Naive thymus-derived CD4-positive, alpha-beta T cell (primary cell): ENCODE measurements around the gene MGRN1. TPM values are rescaled to one million over a fixed set of nuclear protein-coding genes. Genes with fewer than 3 reads are reported as not detected.

Experiments
- ATAC-seq: fragments of 150-1000 bp; cut with Tn5 transposase; 2 replicates; pipeline ENCODE4 v1.10.0; 2021; ENCODE audit warnings: mild to moderate bottlenecking, moderate library complexity
- CTCF ChIA-PET: fragments of 350-600 bp; sonication (Branson Sonifier 250); formaldehyde crosslinking; loops from one replicate; lab custom pipeline; 2021; ENCODE audit warnings: antibody characterized with exemption; lab: Charles Lee
- POLR2A ChIA-PET: fragments of 350-600 bp; sonication (Branson Sonifier 250); formaldehyde crosslinking; loops from one replicate; lab custom pipeline; 2021; ENCODE audit warnings: antibody characterized with exemption, inconsistent platforms; lab: Charles Lee
- DNase-seq, 9 donors: peaks; one replicate each; pipeline versions ENCODE4 v3.0.0 to v3.0.0-alpha.2; 2020 to 2022; ENCODE audit warnings: mixed read lengths in 1 of 9
- H3K27ac ChIP-seq: one replicate; pipeline ENCODE4 v1.7.0; 2013; ENCODE audit warnings: mild to moderate bottlenecking, low read depth, low read length, moderate library complexity
- H3K27me3 ChIP-seq, 2 donors: one replicate each; pipeline ENCODE4 v1.7.0; 2013; ENCODE audit warnings: low read length in 2 of 2, mild to moderate bottlenecking in 2 of 2, moderate library complexity in 2 of 2; ENCODE audit not compliant: control insufficient read depth in 2 of 2, insufficient read depth in 2 of 2
- H3K36me3 ChIP-seq, 3 experiments: 1 replicate in 2 of 3; 2 replicates in 1 of 3; pipeline ENCODE4 v1.7.0; 2013; ENCODE audit warnings: low read length in 3 of 3, mild to moderate bottlenecking in 3 of 3, moderate library complexity in 1 of 3; ENCODE audit not compliant: insufficient read depth in 3 of 3, control insufficient read depth in 2 of 3
- H3K4me1 ChIP-seq, 2 donors: one replicate each; pipeline ENCODE4 v1.7.0; 2013; ENCODE audit warnings: low read length in 2 of 2, mild to moderate bottlenecking in 2 of 2, moderate library complexity in 1 of 2; ENCODE audit not compliant: control insufficient read depth in 2 of 2, insufficient read depth in 2 of 2
- H3K4me3 ChIP-seq: 2 replicates; pipeline ENCODE4 v1.7.0; 2013; ENCODE audit warnings: mild to moderate bottlenecking, low read length
- H3K9me3 ChIP-seq, 3 experiments: 1 replicate in 2 of 3; 2 replicates in 1 of 3; pipeline ENCODE4 v1.7.0; 2013; ENCODE audit warnings: low read length in 3 of 3; ENCODE audit not compliant: control insufficient read depth in 2 of 3
- H3K27ac Mint-ChIP-seq, 9 donors: one replicate each; pipeline ENCODE4 v1.8.0; 2020 to 2022; ENCODE audit warnings: mixed read lengths in 9 of 9, mild to moderate bottlenecking in 8 of 9, moderate library complexity in 5 of 9, inconsistent platforms in 2 of 9
- H3K27me3 Mint-ChIP-seq, 5 donors: one replicate each; pipeline ENCODE4 v1.8.0; 2021 to 2022; ENCODE audit warnings: mixed read lengths in 5 of 5, mild to moderate bottlenecking in 1 of 5
- H3K36me3 Mint-ChIP-seq, 5 donors: one replicate each; pipeline ENCODE4 v1.8.0; 2020 to 2022; ENCODE audit warnings: mixed read lengths in 5 of 5, mild to moderate bottlenecking in 3 of 5, inconsistent platforms in 1 of 5
- H3K4me1 Mint-ChIP-seq, 7 donors: one replicate each; pipeline ENCODE4 v1.8.0; 2020 to 2022; ENCODE audit warnings: mixed read lengths in 7 of 7, mild to moderate bottlenecking in 3 of 7, inconsistent platforms in 1 of 7
- H3K4me3 Mint-ChIP-seq, 10 donors: one replicate each; pipeline ENCODE4 v1.8.0; 2020 to 2022; ENCODE audit warnings: mild to moderate bottlenecking in 10 of 10, mixed read lengths in 10 of 10, moderate library complexity in 6 of 10, inconsistent platforms in 2 of 10
- H3K9me3 Mint-ChIP-seq, 11 donors: one replicate each; pipeline ENCODE4 v1.8.0; 2020 to 2022; ENCODE audit warnings: mixed read lengths in 11 of 11, mild to moderate bottlenecking in 4 of 11, inconsistent platforms in 1 of 11, moderate library complexity in 1 of 11
- intact Hi-C, 2 donors: fragments of 100-400 bp; cut with micrococcal nuclease; formaldehyde crosslinking; loops; one replicate each; pipeline ENCODE4 v1.15.1; 2023
- polyA plus RNA-seq, 2 donors: library from polyadenylated mRNA; unstranded; fragments of 300-500 nt; fragmentation: Illumina TruSeq; gene quantifications; one replicate each; pipeline ENCODE4 v1.2.3, GENCODE V29; 2021
- total RNA-seq, 6 experiments: library from RNA in 5 of 6; stranded (reverse) in 5 of 6; gene quantifications; 1 replicate in 5 of 6; 2 replicates in 1 of 6; pipeline ENCODE4 v1.2.3 and lab custom pipeline; 2021 to 2026

Gene MGRN1
- total and polyA plus RNA-seq, 7 experiments from 2014 or later = 4.9 to 103 (median 71.1) TPM

- no peak for ATAC-seq
- Histone ChIP-seq H3K4me1 (no peaks in the 10 kb centered on the region), H3K4me3 (no peak overlapping the region), H3K27ac (no peak overlapping the region), H3K36me3 (no peaks in the 10 kb centered on the region), H3K9me3 (no peaks in the 10 kb centered on the region), H3K27me3 (no peaks in the 10 kb centered on the region)
- Mint-ChIP-seq H3K36me3 (no peaks in the 10 kb centered on the region), H3K9me3 (peaks cover 0 to 2% (median 0%) of the 10 kb centered on the region in 11 donors), H3K27ac (no peak overlapping the region), H3K4me1 (peaks cover 0 to 5% (median 0%) of the 10 kb centered on the region in 7 donors), H3K27me3 (peaks cover 0 to 7% (median 0%) of the 10 kb centered on the region in 5 donors), H3K4me3 (no peak overlapping the region)
- ChIA-PET POLR2A (no interaction called here), CTCF (interaction anchor here (0.6 to 1.3 kb wide), 2 partner anchors 9 to 10 kb away, joined by 3 to 5 read pairs; no protein-coding TSS in a partner anchor)
- intact Hi-C loops = no loop called here
- DNase-seq = no peak
Observed at GRCh38 chr16:4594433-4595410, 29.9 kb upstream of the MGRN1 start.

GRCh38 chr16:4597174-4597573 is 27.5 kb upstream of the MGRN1 start:
- Mint-ChIP-seq H3K36me3 (no peaks in the 10 kb centered on the region), H3K27me3 (peaks cover 0 to 9% (median 0%) of the 10 kb centered on the region in 5 donors), H3K4me1 (peaks cover 0 to 5% (median 0%) of the 10 kb centered on the region in 7 donors), H3K27ac (no peak overlapping the region), H3K9me3 (peaks cover 0 to 2% (median 0%) of the 10 kb centered on the region in 11 donors), H3K4me3 (no peak overlapping the region)
- intact Hi-C loops = no loop called here
- no peaks in the 10 kb centered on the region for H3K9me3 ChIP-seq
- DNase-seq (no peak), ATAC-seq (no peak)
- no peaks in the 10 kb centered on the region for H3K27me3 ChIP-seq
- H3K27ac ChIP-seq = no peak overlapping the region
- H3K4me3 ChIP-seq = no peak overlapping the region
- no peaks in the 10 kb centered on the region for H3K36me3 ChIP-seq
- ChIA-PET CTCF (no interaction called here), POLR2A (no interaction called here)
- no peaks in the 10 kb centered on the region for H3K4me1 ChIP-seq

GRCh38 chr16:4599037-4599436 is 25.6 kb upstream of the MGRN1 start:
- no peaks in the 10 kb centered on the region for H3K9me3 ChIP-seq
- H3K27ac ChIP-seq = no peak overlapping the region
- ATAC-seq (no peak), DNase-seq (no peak)
- no peaks in the 10 kb centered on the region for H3K4me1 ChIP-seq
- H3K4me1 Mint-ChIP-seq = peaks cover 0 to 5% (median 0%) of the 10 kb centered on the region in 7 donors
- peaks cover 0 to 9% (median 0%) of the 10 kb centered on the region in 5 donors for H3K27me3 Mint-ChIP-seq
- H3K36me3 ChIP-seq = no peaks in the 10 kb centered on the region
- peaks cover 0 to 2% (median 0%) of the 10 kb centered on the region in 11 donors for H3K9me3 Mint-ChIP-seq
- ChIA-PET POLR2A (no interaction called here), CTCF (no interaction called here)
- no peak overlapping the region for H3K4me3 ChIP-seq
- no peaks in the 10 kb centered on the region for H3K36me3 Mint-ChIP-seq
- intact Hi-C loops = no loop called here
- H3K4me3 Mint-ChIP-seq = no peak overlapping the region
- H3K27me3 ChIP-seq = no peaks in the 10 kb centered on the region
- H3K27ac Mint-ChIP-seq = no peak overlapping the region

- H3K27me3 Mint-ChIP-seq = peaks cover 0 to 9% (median 0%) of the 10 kb centered on the region in 5 donors
- POLR2A ChIA-PET = no interaction called here
- peaks cover 0 to 5% (median 0%) of the 10 kb centered on the region in 7 donors for H3K4me1 Mint-ChIP-seq
- ATAC-seq = no peak
- Histone ChIP-seq H3K27ac (no peak overlapping the region), H3K36me3 (no peaks in the 10 kb centered on the region), H3K4me3 (no peak overlapping the region), H3K9me3 (no peaks in the 10 kb centered on the region), H3K27me3 (no peaks in the 10 kb centered on the region), H3K4me1 (no peaks in the 10 kb centered on the region)
- peaks cover 0 to 2% (median 0%) of the 10 kb centered on the region in 11 donors for H3K9me3 Mint-ChIP-seq
- H3K27ac Mint-ChIP-seq = no peak overlapping the region
- intact Hi-C loops = no loop called here
- H3K36me3 Mint-ChIP-seq = no peaks in the 10 kb centered on the region
- CTCF ChIA-PET = no interaction called here
- no peak for DNase-seq
- H3K4me3 Mint-ChIP-seq = no peak overlapping the region
Observed at GRCh38 chr16:4599545-4599944, 25.1 kb upstream of the MGRN1 start.

GRCh38 chr16:4601036-4601863 is 23.4 kb upstream of the MGRN1 start:
- H3K9me3 ChIP-seq = no peaks in the 10 kb centered on the region
- CTCF ChIA-PET = interaction anchor here (0.6 kb wide), 2 partner anchors 92 to 1169 kb away, joined by 3 read pairs; no protein-coding TSS in a partner anchor
- no peaks in the 10 kb centered on the region for H3K36me3 ChIP-seq
- H3K4me3 ChIP-seq = no peak overlapping the region
- H3K27me3 ChIP-seq = no peaks in the 10 kb centered on the region
- Mint-ChIP-seq H3K27ac (no peak overlapping the region), H3K4me1 (peaks cover 0 to 2% (median 0%) of the 10 kb centered on the region in 7 donors), H3K4me3 (no peak overlapping the region), H3K36me3 (no peaks in the 10 kb centered on the region), H3K9me3 (peaks cover 0 to 2% (median 0%) of the 10 kb centered on the region in 11 donors), H3K27me3 (peaks cover 0 to 9% (median 0%) of the 10 kb centered on the region in 5 donors)
- no peak overlapping the region for H3K27ac ChIP-seq
- intact Hi-C loops = no loop called here
- POLR2A ChIA-PET = no interaction called here
- no peaks in the 10 kb centered on the region for H3K4me1 ChIP-seq
- ATAC-seq (no peak), DNase-seq (no peak)

- POLR2A ChIA-PET = no interaction called here
- H3K4me1 ChIP-seq = no peaks in the 10 kb centered on the region
- H3K27ac Mint-ChIP-seq = no peak overlapping the region
- H3K36me3 Mint-ChIP-seq = no peaks in the 10 kb centered on the region
- H3K27me3 ChIP-seq = no peaks in the 10 kb centered on the region
- H3K4me3 ChIP-seq = no peak overlapping the region
- no peak overlapping the region for H3K4me3 Mint-ChIP-seq
- intact Hi-C loops = no loop called here
- no peaks in the 10 kb centered on the region for H3K36me3 ChIP-seq
- H3K27me3 Mint-ChIP-seq = peaks cover 0 to 8% (median 0%) of the 10 kb centered on the region in 5 donors
- no peak overlapping the region for H3K27ac ChIP-seq
- no peaks in the 10 kb centered on the region for H3K9me3 ChIP-seq
- ATAC-seq (no peak), DNase-seq (no peak)
- peaks cover 0 to 2% (median 0%) of the 10 kb centered on the region in 7 donors for H3K4me1 Mint-ChIP-seq
- CTCF ChIA-PET = interaction anchor here (0.6 kb wide), 2 partner anchors 93 to 1170 kb away, joined by 3 read pairs; no protein-coding TSS in a partner anchor
- H3K9me3 Mint-ChIP-seq = peaks cover 0 to 2% (median 0%) of the 10 kb centered on the region in 11 donors
Observed at GRCh38 chr16:4601864-4602186, 22.8 kb upstream of the MGRN1 start.
